HG03064 (cell line): ENCODE measurements around the gene TAX1BP3.

ENCODE experiments used
- ATAC-seq: cut with Tn5 transposase; IDR thresholded peaks from one replicate; pipeline ENCODE4 v1.9.1; 2021; ENCODE audit warnings: low read depth; ENCODE audit not compliant: unreplicated experiment

Gene TAX1BP3

DNA sequence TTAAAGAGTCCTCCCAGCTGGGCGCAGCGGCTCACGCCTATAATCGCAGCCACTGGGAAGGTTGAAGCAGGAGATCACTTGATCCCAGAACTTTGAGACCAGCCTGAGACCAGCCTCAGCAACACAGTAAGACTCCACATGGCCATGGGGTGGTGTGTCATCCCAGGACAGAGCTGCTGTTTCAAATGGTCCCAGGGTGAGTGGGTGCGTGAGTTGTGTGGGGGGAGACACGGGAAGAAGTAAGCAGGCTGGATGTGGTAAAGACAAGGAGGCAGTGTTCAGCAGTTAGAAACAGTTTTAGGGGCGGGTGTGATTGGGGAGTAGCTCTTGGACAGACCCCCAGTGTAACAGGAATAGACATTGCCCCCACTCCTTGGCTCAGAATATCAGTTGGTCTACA, 36.1 kb downstream of the TAX1BP3 start:
- ATAC-seq, result no peak

DNA sequence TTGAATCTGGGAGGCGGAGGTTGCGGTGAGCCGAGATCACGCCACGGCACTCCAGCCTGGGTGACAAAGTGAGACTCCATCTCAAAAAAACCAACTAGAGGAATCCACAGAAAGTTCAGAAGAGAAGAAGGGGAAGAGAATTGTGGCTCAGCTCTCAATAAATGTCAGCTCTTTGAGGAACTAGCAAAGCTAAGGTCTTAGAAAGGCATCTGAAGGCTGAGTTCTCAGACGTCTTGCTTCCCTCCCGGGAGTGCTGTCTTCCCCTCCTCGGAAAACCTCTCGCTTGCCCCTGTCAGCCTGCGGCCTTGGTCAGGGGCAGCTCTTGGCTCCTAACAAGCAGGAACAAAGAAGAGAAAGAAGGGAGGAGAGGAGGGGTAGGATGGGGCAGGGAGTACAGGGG, 37.6 kb downstream of the TAX1BP3 start:
- ATAC-seq, result no peak

DNA sequence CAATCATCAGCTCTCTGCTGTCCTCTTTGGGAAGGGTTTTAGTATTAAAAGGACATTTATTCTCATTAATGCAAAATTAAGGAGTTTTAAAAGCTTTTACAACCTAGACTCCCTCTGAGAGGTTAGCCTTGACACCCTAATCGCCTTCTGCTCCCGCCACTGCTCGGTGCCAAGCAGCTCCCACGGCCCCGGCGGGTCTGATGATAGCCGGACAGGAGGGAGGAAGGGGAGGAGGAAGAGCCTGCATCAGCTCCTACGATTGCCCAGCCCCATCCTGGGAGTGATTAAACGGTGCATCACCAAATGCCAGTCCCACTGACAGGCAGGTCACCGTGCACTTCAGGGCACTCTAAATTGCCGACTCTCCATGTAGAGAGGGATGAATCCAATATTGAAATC, 40.6 kb downstream of the TAX1BP3 start:
- ATAC-seq, result no peak

DNA sequence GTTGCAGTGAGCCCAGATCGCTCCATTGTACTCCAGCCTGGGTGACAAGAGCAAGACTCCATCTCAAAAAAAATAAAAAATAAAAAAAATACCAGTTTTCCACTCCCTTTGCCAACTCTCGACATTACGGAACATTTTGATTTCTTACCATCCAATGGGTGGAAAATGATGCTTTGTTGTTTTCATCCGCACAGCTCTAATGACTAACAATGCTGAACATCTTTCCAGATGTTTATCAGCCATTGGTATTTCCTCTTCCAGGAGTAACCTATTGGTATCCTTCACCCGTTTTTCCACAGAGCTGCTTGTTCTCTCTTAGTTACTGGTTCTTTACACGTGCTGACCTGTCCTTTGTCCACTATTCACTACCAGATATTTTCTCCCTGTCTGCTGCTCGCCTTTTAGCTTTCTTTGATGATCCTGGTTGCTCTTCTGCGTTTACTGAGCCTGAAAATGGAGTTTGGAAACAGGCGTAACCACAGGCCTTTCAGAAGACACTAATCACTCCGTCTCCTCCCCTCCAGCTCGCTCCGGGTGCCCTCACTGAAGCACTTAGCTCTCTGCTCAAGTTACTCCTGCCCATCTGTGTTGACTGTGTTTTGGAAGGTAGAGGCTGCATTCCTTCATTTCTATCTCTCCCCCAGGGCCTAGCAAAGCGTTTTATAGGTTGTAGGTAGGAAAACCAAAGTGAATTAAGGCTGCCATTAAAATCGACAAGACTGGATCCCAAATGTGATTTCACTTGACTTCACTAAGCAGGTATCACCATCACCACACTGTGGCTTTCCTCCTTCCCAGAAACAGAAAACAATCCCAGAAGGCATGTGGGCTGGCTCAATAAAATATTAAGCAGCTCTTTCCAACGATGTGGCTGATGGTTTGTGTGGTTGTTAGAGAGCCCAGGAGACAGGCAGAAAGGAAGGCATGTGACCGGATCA, 41.3 kb downstream of the TAX1BP3 start:
- no peak for ATAC-seq

DNA sequence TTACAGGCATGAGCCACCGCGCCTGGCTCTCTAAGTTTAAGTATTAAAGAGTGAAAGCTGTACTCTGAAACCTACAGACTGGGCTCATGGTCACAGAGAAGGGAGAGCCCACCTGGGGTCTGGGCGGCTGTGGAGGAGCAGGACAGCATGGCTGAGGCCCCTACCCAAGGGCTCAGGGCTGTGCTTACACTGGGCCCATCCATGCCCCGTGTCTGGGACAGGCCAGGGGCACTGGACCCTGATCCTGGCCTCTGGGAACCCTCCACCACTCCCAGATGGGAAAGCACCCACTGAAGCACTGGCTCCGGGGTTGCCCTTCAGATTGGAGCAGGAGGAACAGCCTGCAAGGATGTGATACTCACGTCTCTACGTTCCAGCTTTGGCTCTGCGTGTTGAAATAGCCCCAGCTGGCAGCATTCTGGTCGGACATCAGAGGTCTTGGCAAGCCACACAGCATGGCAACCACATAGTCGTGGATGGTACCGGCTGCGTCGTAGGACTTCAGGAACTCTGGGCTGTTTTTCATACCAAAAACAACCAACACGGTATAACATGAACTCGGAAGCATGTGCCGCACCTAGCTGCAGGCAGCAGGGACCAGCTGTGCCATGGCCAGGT, 45.3 kb downstream of the TAX1BP3 start:
- ATAC-seq, result no peak

DNA sequence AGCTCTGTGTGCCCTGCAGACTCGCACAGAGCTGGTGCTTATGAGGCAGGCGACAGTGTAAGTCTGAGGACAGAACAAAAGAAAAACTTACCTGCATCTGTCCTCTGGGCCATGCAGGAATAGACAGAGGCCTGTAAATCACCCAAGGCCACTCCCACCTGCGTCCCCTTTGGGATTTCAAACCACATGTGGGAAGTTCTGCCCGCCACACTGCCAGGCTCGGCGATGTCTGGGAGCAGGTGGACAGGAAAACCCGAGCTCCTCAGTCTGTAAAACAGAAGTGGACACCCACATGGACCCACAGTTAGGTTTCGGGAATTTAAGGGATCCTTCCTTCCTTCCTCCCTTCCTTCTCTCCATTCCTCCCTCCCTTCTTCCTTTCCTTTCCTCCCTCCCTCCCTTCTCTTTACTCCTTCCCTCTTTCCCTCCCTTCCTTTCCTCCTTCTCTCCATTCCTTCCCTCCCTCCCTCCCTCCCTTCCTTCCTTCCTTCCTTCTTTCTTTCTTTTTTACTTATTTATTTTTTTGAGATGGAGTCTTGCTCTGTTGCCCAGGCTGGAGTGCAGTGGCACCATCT, 47.1 kb downstream of the TAX1BP3 start:
- no peak for ATAC-seq

DNA sequence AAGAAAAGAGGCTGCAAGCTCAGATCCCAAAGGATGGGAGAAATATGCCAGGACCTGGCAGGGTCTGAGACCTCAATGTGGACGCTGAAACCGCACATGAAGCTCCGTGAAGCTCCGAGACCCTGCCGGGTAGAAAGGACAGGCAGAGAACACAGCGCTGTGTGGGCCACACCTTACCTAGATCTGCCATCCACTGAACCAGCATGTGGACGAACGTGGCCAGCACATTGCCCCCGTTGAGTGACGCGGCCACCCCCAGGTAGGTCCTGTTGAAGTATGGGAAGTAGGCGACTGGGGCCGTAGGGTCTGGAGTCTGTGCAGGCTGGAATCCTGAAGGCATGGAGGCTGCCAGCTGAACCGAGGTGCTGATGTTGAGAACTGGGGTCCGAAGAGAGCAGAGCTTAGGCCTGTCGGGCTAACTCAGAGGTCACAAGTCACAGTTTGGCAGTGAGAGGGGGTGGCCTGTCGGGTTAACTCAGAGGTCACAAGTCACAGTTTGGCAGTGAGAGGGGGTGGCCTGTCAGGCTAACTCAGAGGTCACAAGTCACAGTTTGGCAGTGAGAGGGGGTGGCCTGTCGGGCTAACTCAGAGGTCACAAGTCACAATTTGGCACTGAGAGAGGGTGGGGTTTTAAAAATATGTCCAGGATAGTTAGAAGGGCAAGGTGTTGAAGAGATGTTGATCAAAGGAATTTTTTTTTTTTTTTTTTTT, 53.1 kb downstream of the TAX1BP3 start:
- no peak for ATAC-seq

GRCh38 chr17:3613124-3613523, 55.3 kb downstream of the TAX1BP3 start:
- no peak for ATAC-seq
